HG03354 (cell line): Measurements from ENCODE around the gene TNFRSF12A.

Experiments
- ATAC-seq: cut with Tn5 transposase; IDR thresholded peaks from one replicate; pipeline ENCODE4 v1.9.1; 2021; ENCODE audit warnings: mild to moderate bottlenecking; ENCODE audit not compliant: unreplicated experiment, poor library complexity, severe bottlenecking

The TNFRSF12A gene

GRCh38 chr16:3023669-3024478 lies 3.7 kb downstream of the TNFRSF12A start, which contains the start of the genes HCFC1R1 and THOC6:
HCFC1R1 (minus strand) TSS chr16:3023942; CDS start chr16:3023941, 1 bp downstream.
THOC6 (plus strand) TSS chr16:3024035; CDS start chr16:3024327, 292 bp downstream.
- ATAC-seq = peak; percentile 73

GRCh38 chr16:3025032-3026002 lies 5.1 kb downstream of the TNFRSF12A start:
- ATAC-seq = no peak

DNA sequence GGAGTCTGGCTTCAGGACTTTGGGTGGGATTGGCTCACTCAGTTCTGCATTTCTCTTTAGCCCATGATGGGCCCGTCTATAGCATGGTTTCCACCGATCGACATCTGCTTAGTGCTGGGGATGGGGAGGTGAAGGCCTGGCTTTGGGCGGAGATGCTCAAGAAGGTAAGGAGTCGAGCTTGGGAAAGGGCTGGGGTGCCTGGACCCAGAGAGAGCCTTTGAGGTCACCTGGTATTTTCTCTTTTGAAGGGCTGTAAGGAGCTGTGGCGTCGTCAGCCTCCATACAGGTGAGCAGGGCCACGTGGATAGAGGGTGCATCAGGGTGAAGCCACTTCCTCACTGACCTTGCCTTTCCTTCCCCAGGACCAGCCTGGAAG lies 5.8 kb downstream of the TNFRSF12A start:
- ATAC-seq = no peak

DNA sequence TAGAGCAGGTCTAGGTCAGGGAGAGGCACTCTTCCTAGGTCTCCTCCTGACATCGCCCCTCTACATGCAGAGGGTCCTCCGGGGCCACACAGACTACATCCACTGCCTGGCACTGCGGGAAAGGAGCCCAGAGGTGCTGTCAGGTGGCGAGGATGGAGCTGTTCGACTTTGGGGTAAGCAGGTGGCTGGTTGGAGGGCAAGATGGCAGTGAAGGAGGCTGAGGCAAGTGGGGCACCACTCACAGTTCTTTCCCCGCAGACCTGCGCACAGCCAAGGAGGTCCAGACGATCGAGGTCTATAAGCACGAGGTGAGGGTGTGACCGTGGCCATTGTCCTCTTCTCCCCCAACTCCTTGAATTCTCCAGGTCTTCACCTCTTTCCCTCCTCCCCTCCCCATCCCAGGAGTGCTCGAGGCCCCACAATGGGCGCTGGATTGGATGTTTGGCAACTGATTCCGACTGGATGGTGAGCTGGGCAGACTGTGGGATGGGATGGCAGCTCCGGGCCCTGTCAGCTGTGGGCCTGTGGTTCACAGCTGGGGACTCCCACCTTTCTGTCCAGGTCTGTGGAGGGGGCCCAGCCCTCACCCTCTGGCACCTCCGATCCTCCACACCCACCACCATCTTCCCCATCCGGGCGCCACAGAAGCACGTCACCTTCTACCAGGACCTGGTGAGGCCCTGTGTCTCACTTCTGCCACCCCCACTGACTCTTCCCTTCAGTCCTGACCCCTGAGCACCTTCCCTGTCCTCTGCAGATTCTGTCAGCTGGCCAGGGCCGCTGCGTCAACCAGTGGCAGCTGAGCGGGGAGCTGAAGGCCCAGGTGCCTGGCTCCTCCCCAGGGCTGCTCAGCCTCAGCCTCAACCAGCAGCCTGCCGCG lies 6.7 kb downstream of the TNFRSF12A start:
- no peak for ATAC-seq

- ATAC-seq = no peak
Observed at GRCh38 chr16:3027489-3027795, 7.3 kb downstream of the TNFRSF12A start.

GRCh38 chr16:3027983-3028715 lies 8.0 kb downstream of the TNFRSF12A start:
- peak; percentile 29 for ATAC-seq

- no peak for ATAC-seq
Observed at GRCh38 chr16:3028716-3029319, 8.7 kb downstream of the TNFRSF12A start.

DNA sequence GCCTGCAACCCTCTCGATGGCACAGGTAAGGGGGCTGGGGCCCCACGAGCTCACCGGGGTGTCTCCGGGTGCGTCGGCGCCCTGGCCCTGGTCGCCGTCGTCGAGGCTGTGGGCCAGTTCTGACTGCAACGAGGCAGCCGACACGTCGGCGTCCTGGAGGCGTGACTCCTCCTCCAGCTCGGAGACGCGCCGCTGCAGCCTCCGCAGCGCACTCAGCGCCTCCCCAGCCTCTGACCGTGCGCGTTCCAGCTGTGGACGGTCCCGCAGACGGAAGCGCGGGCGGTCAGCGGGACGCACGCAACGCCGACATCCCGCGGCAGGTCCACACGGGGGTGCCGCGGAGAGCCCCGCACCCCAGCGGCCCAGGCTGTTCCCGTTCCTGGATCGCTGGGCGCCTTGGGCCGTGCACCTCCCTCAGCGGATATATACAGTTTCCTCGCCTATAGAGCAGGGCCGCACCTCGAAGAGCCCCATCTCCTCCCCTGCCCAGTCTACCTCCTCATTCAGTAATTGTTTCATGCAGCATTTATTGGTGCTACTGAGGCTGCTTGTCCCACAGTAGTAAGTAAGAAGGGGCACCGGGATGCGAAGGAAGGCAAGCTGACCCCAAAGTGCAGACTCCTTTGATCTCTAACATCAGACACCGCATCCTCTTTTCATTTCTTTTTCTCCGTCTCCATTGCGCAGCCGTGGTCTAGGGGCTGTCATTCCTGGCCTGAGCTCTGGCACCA lies 9.5 kb downstream of the TNFRSF12A start:
- ATAC-seq = no peak

DNA sequence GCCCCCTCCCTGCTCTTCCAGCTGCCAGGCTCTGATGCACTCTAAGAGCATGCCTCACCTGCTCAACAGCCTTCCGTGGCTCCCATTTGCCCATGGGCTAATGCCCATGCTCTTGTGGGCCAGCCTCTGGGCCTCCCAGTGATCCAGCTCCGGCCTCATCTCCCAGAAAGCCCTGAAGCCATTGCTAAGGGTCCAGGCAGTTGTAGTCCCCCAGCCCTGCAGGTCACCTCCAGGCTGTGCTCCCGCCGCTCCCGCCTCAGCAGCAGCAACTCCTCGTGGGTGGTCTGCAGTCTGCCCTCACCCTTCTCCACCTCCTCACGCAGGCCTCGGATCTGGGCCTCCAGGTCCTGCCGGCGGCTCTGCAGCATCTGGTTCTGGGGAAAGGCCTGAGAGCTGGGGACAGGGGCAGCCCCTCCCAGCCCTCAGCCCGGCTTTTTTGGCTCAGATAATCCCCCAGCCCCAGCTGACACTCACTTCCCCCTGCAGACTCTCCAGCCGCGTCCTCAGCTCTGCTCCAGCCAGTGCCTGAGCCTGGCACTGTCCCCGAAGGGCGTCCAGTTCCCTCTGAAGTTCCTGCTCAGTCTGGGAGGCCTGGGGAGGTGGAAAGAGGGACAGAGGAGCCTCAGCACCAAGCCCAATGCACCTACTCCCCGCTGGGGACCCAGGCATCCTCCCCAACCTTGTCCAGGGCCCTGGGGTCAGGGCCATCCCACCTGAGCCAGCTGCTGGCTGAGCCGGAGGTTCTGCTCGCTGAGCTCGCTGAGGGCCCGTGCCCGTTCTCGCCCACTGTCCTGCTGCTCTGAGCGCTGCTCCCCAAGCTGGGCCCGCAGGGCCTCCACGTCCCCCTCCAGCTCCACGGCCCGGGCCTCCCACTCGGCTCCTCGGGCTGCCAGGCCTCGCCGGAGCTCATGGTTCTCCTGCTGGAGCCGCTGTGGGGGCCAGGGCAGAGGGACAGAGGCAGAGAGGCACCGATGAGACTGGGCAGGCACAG lies 10.3 kb downstream of the TNFRSF12A start:
- no peak for ATAC-seq

- ATAC-seq = no peak
Observed at GRCh38 chr16:3032624-3033023, 12.5 kb downstream of the TNFRSF12A start.

GRCh38 chr16:3035289-3035971 lies 15.3 kb downstream of the TNFRSF12A start:
- no peak for ATAC-seq

DNA sequence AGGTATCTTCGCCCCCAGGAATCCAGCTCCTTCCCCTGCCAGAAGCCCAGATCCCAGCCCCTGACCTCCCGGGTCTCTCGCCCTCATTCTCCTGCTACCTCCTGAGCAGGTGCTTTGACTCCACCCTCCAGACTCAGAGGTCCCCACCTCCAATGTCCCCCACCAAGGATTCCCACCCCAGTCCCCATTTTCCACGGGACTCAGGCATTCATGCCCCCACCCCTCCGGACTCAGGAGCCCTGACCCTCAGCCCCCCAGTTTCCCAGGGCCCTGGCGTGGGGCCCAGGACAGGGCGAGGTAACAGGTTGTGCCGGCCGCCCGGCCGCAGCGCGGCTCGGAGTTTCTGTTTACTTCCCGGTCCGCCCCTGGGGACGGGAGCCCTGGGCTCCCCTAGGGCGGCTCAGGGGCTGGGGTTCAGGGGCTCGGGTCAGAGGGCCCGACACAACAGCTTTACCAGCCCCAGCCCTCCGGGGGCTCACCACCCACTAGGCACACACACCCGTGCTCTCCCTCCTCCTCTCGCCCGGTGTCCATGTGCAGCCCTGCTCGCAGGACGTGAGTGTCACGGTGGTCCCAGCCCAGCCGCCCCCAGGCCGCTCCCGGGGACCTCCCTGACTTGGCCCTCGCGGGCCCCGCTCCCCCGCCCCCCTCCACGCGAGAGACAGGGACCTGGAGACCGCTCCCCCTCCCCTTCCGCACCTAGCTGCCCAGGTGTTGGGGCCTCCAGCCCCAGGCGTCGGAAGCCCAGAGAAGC lies 16.0 kb downstream of the TNFRSF12A start:
- no peak for ATAC-seq

DNA sequence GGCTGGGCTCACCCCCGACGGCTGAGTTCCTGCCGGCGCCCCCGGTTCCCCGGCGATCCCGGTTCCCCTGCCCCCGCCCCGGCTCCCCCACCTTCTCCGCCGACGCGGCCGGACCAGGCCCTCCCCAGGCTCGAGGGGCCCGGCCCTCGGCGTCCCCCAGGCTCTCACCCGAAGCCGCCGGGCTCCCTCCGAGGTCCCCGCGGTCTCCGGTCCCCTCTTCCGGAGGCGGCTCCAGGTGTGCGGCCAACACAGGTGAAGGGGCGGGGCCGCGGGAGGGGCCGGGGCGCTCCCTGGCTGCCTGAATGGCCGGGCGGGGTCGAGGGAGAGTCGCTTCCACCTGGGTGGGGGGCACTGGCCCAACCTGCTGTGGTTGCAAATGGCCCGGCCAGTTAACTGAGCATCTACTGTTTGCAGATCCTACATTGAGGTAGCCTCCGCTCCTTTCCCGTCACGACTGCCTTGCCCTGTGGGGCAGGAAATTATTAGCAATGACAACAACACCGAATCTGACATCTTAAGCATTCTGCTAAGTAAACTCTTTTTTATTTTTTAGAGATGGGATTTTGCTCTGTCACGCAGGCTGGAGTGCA lies 16.7 kb downstream of the TNFRSF12A start, which contains the start of gene BICDL2:
TSS of gene BICDL2 (minus strand) at position 219 of the 590 bp plus-strand sequence. CDS start 1,448 bp downstream, outside the sequence.
- ATAC-seq = no peak

- ATAC-seq = no peak
Observed at GRCh38 chr16:3038256-3038655, 18.1 kb downstream of the TNFRSF12A start.

DNA sequence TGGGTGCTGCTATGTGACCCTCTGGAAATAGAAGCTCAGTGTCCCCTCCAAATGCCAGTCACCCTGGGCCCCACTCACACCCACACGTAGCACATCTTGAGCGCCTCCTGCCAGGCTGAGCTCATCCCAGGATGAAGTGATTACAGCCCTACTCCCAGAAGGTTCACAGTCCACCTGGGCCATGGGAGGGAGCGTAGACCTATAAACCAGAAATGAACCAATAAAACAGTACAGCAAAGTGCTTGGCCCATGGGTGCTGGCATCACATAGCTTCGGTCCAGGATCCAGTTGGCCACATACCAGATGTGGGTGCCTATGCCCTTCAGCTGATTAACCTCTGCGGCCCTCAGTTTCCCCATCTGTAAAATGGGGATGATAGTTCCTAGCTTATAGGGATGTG lies 18.7 kb downstream of the TNFRSF12A start:
- no peak for ATAC-seq
